ENCODE measurements around the gene SOX5. TPM values are rescaled to one million over a fixed set of nuclear protein-coding genes. Genes with fewer than 3 reads are reported as not detected.

The SOX5 gene
- total RNA-seq, 4 donors from 2014 or later: 13.2 to 32.4 (median 23.3) TPM

- TF ChIP-seq CTCF (IDR thresholded peaks at IDR 0.05): no peak
- no peak for TF ChIP-seq POLR2A (IDR thresholded peaks at IDR 0.05)
- no peaks in the 10 kb centered on the region for H3K27me3 ChIP-seq
- H3K4me3 ChIP-seq (replicated peaks in 1 of 3): no peak overlapping the region
- H3K9me3 ChIP-seq: no peaks in the 10 kb centered on the region
- H3K27ac ChIP-seq: no peak overlapping the region
- intact Hi-C loops (cut with DNase I): no loop called here
- WGBS, 2 donors: 94 to 95% methylated on average over 2 of the region's 2 CpGs
- DNase-seq: no peak
- H3K36me3 ChIP-seq: no peaks in the 10 kb centered on the region
- no peaks in the 10 kb centered on the region for H3K4me1 ChIP-seq
Measured at GRCh38 chr12:23694920-23695319, 254.6 kb downstream of the SOX5 start.

GRCh38 chr12:23694307-23694706 is 255.2 kb downstream of the SOX5 start:
- Histone ChIP-seq H3K27me3 (no peaks in the 10 kb centered on the region), H3K4me3 (replicated peaks in 1 of 3) (no peak overlapping the region), H3K4me1 (no peaks in the 10 kb centered on the region), H3K27ac (no peak overlapping the region), H3K36me3 (no peaks in the 10 kb centered on the region), H3K9me3 (no peaks in the 10 kb centered on the region)
- DNase-seq: no peak
- intact Hi-C loops (cut with DNase I): no loop called here
- TF ChIP-seq CTCF (IDR thresholded peaks at IDR 0.05) (no peak), POLR2A (IDR thresholded peaks at IDR 0.05) (no peak)

DNA sequence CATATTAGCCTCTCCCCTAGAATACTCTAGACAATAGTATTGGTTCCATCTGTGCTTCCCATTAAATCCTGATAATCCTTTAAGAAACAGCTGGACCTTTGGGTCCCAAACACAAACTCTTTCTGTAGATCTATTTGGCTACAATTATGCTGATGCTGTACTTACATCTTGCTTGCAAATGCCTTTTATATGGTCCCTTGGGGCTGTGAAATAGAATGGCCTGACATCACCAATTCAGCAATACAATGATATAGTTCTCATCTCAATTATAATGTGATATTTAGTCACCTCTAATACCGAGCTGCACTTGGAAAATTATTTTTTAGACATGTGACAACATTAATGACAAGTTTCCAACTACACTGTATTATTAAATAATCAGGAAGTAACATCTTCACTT is 261.5 kb downstream of the SOX5 start:
- no peaks in the 10 kb centered on the region for H3K4me1 ChIP-seq
- 80 to 85% methylated on average over 1 of the region's 1 CpG for WGBS, 2 donors
- H3K9me3 ChIP-seq: no peaks in the 10 kb centered on the region
- DNase-seq: no peak
- H3K27ac ChIP-seq: no peak overlapping the region
- TF ChIP-seq CTCF (IDR thresholded peaks at IDR 0.05) (no peak), POLR2A (IDR thresholded peaks at IDR 0.05) (no peak)
- no peaks in the 10 kb centered on the region for H3K27me3 ChIP-seq
- intact Hi-C loops (cut with DNase I): no loop called here
- H3K4me3 ChIP-seq (replicated peaks in 1 of 3): no peak overlapping the region
- no peaks in the 10 kb centered on the region for H3K36me3 ChIP-seq

DNA sequence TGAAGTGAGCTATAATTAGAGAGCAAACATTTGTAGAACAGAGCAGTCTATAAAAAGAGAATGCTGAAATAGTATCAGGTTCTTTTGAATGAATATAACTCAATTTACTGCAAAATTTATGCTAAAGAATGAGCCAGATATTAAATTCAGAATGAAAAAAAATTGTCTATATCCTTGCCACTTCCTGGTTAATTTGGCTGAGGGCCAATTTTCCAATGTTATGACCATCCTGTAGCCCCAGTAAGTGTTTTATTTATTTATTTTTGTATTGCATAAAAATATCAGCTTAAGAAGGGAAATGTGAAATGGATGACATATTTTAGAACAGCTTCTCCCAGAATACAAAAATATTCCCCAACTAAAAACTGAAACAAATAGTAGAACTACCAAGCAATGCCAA is 263.4 kb downstream of the SOX5 start:
- TF ChIP-seq POLR2A (IDR thresholded peaks at IDR 0.05) (no peak), CTCF (IDR thresholded peaks at IDR 0.05) (no peak)
- H3K9me3 ChIP-seq: no peaks in the 10 kb centered on the region
- H3K27ac ChIP-seq: no peak overlapping the region
- no peaks in the 10 kb centered on the region for H3K27me3 ChIP-seq
- no peak for DNase-seq
- H3K4me3 ChIP-seq (replicated peaks in 1 of 3): no peak overlapping the region
- intact Hi-C loops (cut with DNase I): no loop called here
- no peaks in the 10 kb centered on the region for H3K36me3 ChIP-seq
- no peaks in the 10 kb centered on the region for H3K4me1 ChIP-seq

DNA sequence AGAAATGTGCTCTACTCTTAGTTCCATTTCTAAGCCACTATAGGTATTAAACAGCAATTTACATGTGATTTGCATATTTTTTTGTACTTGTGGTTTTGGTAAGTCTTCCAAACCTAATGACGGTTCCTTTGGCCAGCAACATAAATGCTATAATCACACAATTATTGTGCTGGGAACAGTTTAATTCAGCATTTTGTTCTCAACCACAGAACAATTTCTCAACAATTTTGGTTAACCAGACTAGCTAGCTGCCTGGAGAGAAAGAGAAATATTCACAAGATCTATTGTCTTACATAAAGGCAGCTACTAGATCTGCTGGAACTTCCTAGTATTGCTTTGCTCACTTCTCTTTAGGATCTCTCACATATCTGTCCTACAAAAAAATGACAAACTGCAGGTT is 265.3 kb downstream of the SOX5 start:
- no peak overlapping the region for H3K4me3 ChIP-seq (replicated peaks in 1 of 3)
- WGBS, 2 donors: 83 to 94% methylated on average over 1 of the region's 1 CpG
- no peaks in the 10 kb centered on the region for H3K36me3 ChIP-seq
- no peak for DNase-seq
- H3K9me3 ChIP-seq: no peaks in the 10 kb centered on the region
- H3K27me3 ChIP-seq: no peaks in the 10 kb centered on the region
- intact Hi-C loops (cut with DNase I): no loop called here
- no peaks in the 10 kb centered on the region for H3K4me1 ChIP-seq
- H3K27ac ChIP-seq: no peak overlapping the region
- TF ChIP-seq POLR2A (IDR thresholded peaks at IDR 0.05) (no peak), CTCF (IDR thresholded peaks at IDR 0.05) (no peak)
